ENCODE measurements around the gene RHEX. TPM values are rescaled to one million over a fixed set of nuclear protein-coding genes. Genes with fewer than 3 reads are reported as not detected.

The RHEX gene
- total and polyA plus RNA-seq, 9 donors: 0.15 to 13.3 (median 1.8) TPM; not detected in 1

DNA sequence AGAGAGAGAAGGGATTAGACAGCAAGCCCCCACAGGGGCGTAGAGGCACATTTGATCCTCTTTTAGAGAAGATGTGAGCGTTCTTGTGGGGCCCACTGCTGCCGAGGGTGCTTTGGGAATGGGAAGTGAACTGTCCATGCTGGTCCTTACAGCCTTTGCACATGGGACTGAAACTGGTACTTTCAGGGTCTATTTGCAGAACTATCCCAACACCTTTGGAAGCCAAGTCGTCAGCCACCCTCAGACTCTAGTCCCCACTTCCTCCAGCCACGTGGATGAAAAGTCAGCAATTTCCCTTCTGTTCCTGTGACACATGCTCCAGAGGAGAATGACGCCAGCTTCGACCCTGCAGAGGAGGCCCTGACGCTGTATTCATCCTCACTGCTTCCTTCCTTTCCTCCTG is 47.2 kb upstream of the RHEX start:
- Histone ChIP-seq H3K27ac (no peak overlapping the region), H3K4me3 (no peak overlapping the region), H3K36me3 (no peaks in the 10 kb centered on the region), H3K27me3 (no peaks in the 10 kb centered on the region), H3K4me1 (ENCODE audit: insufficient read depth) (peaks cover 11% of the 10 kb centered on the region), H3K9me3 (no peaks in the 10 kb centered on the region)
- DNase-seq: no peak
- intact Hi-C loops (cut with DNase I): no loop called here
- 80 to 89% (median 85%) methylated on average over 8 of the region's 8 CpGs for WGBS, 3 donors
- no peak for TF ChIP-seq EP300 (IDR thresholded peaks at IDR 0.05)
- TF ChIP-seq, protein P1, sequence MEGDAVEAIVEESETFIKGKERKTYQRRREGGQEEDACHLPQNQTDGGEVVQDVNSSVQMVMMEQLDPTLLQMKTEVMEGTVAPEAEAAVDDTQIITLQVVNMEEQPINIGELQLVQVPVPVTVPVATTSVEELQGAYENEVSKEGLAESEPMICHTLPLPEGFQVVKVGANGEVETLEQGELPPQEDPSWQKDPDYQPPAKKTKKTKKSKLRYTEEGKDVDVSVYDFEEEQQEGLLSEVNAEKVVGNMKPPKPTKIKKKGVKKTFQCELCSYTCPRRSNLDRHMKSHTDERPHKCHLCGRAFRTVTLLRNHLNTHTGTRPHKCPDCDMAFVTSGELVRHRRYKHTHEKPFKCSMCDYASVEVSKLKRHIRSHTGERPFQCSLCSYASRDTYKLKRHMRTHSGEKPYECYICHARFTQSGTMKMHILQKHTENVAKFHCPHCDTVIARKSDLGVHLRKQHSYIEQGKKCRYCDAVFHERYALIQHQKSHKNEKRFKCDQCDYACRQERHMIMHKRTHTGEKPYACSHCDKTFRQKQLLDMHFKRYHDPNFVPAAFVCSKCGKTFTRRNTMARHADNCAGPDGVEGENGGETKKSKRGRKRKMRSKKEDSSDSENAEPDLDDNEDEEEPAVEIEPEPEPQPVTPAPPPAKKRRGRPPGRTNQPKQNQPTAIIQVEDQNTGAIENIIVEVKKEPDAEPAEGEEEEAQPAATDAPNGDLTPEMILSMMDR (IDR thresholded peaks at IDR 0.05): no peak
- TF ChIP-seq POLR2A (IDR thresholded peaks at IDR 0.05): no peak

DNA sequence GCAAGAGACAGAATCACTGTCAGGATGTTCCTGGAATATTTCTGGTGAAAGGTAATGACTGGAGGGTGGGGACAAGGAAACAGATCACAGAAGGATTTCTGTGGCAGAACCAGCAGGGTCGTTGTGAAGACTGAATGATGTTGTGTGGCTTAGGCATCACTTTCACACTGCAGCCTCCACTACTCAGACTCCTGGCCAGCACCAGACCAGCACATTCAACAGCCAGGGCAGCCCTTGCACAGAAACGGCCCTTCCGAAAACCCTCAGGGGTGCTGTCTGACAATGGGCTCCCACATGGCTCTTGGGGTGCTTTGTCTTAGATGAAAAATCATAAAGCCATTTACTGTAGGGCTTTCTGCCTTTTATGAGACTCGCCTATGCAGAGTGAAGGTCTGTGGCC is 46.0 kb upstream of the RHEX start:
- H3K4me1 ChIP-seq (ENCODE audit: insufficient read depth): peaks cover 11% of the 10 kb centered on the region
- no peak for TF ChIP-seq EP300 (IDR thresholded peaks at IDR 0.05)
- TF ChIP-seq, protein P1 (IDR thresholded peaks at IDR 0.05): no peak
- no peaks in the 10 kb centered on the region for H3K27me3 ChIP-seq
- intact Hi-C loops (cut with DNase I): no loop called here
- no peaks in the 10 kb centered on the region for H3K9me3 ChIP-seq
- no peak overlapping the region for H3K27ac ChIP-seq
- H3K4me3 ChIP-seq: no peak overlapping the region
- no peak for DNase-seq
- no peaks in the 10 kb centered on the region for H3K36me3 ChIP-seq
- 79 to 87% (median 80%) methylated on average over 4 of the region's 4 CpGs for WGBS, 3 donors

DNA sequence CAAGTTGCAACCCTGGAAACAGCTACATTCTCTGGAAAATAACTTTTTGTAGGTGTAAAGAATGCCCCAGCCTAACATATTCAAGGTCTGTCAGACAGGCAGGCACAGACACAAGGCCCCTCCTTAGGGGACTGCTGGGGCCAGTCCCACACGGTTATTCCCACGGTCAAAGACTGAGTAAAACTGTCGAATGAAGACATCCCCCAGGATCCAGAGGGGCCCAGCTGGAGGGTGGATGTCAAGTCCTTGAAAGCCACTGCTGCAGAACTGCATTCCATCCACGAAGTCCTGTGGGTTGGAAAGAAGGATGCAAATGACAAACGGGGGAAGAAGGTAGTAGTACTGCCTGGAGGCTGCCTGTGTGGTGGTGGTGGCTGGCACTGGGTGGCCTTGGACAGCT is 42.9 kb upstream of the RHEX start:
- TF ChIP-seq POLR2A (IDR thresholded peaks at IDR 0.05): no peak
- no peak for TF ChIP-seq EP300 (IDR thresholded peaks at IDR 0.05)
- TF ChIP-seq, protein P1 (IDR thresholded peaks at IDR 0.05): no peak
- 33 to 41% (median 37%) methylated on average over 5 of the region's 5 CpGs for WGBS, 3 donors
- intact Hi-C loops (cut with DNase I): no loop called here

DNA sequence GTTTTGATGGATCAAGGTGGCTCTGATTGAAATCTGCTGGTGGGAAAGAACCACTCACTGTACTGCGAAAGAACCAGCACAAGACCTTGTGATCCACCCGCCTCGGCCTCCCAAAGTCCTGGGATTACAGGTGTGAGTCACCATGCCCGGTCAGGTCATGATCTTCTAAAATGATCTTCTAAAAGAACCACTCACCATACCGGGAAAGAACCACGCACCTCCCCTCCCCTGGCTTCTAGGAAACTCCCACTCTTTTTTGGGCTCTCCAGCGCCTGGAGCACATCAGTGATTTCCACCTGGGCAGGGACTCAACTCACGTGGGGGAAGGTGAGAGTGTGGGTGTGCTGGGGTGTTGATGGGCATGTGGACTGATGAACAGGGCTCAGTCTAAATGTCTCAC is 41.9 kb upstream of the RHEX start:
- no peak for DNase-seq
- TF ChIP-seq POLR2A (IDR thresholded peaks at IDR 0.05) (no peak), EP300 (IDR thresholded peaks at IDR 0.05) (no peak)
- TF ChIP-seq, protein P1 (IDR thresholded peaks at IDR 0.05): no peak
- intact Hi-C loops (cut with DNase I): no loop called here
- WGBS, 3 donors: 84 to 87% (median 86%) methylated on average over 8 of the region's 8 CpGs
- Histone ChIP-seq H3K4me1 (ENCODE audit: insufficient read depth) (no peaks in the 10 kb centered on the region), H3K36me3 (no peaks in the 10 kb centered on the region), H3K27me3 (no peaks in the 10 kb centered on the region), H3K9me3 (no peaks in the 10 kb centered on the region), H3K4me3 (no peak overlapping the region), H3K27ac (no peak overlapping the region)

More for the DNA sequence above, 42.9 kb upstream of the RHEX start:
- Histone ChIP-seq H3K36me3 (no peaks in the 10 kb centered on the region), H3K4me3 (no peak overlapping the region), H3K27ac (no peak overlapping the region), H3K4me1 (ENCODE audit: insufficient read depth) (no peaks in the 10 kb centered on the region), H3K27me3 (no peaks in the 10 kb centered on the region), H3K9me3 (no peaks in the 10 kb centered on the region)
- no peak for DNase-seq

Data from ovary (tissue), 9 donors.